ENCODE results near the gene FAM131A.

GRCh38 chr3:184344579-184345316 lies 7.3 kb downstream of the FAM131A start:
- TF ChIP-seq, protein P1, sequence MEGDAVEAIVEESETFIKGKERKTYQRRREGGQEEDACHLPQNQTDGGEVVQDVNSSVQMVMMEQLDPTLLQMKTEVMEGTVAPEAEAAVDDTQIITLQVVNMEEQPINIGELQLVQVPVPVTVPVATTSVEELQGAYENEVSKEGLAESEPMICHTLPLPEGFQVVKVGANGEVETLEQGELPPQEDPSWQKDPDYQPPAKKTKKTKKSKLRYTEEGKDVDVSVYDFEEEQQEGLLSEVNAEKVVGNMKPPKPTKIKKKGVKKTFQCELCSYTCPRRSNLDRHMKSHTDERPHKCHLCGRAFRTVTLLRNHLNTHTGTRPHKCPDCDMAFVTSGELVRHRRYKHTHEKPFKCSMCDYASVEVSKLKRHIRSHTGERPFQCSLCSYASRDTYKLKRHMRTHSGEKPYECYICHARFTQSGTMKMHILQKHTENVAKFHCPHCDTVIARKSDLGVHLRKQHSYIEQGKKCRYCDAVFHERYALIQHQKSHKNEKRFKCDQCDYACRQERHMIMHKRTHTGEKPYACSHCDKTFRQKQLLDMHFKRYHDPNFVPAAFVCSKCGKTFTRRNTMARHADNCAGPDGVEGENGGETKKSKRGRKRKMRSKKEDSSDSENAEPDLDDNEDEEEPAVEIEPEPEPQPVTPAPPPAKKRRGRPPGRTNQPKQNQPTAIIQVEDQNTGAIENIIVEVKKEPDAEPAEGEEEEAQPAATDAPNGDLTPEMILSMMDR (IDR thresholded peaks at IDR 0.05), result no peak
- no peak for TF ChIP-seq POLR2A (IDR thresholded peaks at IDR 0.05)
